GM19035 (cell line): Measurements from ENCODE around the gene CLIC2.

Experiments
- ATAC-seq: cut with Tn5 transposase; IDR thresholded peaks from one replicate; pipeline ENCODE4 v1.9.1; 2021; ENCODE audit not compliant: unreplicated experiment

CLIC2 gene

GRCh38 chrX:155263854-155264628 lies 70.4 kb downstream of the CLIC2 start, which contains the start of gene RAB39B:
Gene RAB39B (minus strand): TSS chrX:155264491. CDS start chrX:155264288, 203 bp downstream.
- ATAC-seq, result peak; percentile 94

DNA sequence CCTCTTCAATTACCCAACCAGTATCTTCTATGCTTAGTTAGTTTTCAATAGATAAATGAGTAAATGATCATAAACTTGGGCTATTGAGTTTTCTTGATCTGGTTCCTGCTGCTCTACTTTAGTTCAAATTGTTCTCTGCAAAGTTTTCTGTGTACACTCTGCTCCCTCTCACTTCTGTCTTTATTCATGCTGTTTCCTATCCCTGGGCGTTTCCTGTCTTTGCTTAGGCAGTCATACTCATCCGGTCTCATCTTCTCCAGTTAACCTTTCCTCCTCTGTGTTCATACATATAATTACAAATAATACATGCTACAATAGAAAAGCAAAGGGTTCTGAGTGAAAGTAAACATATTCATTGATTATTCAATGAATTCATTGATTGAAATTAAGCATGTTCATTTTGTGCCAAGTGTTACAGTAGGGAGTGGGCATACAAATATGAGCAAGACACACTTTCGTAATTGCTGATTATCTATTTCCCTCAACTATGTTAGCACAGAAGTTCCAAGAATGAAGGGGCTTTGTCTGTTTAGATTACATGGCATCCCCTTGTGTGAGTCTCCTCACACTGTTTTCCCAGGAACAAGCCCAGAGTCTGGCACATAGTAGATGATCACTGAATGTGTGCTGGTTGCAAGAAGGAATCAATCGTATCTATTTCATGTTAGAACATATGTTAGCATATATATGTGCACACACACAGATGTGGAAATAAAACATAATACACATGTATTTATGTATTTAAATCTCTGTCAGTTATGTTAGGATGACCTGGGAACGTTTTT lies 71.3 kb downstream of the CLIC2 start:
- ATAC-seq, result peak; percentile 11

GRCh38 chrX:155259752-155260151 lies 74.7 kb downstream of the CLIC2 start:
- no peak for ATAC-seq

GRCh38 chrX:155251391-155251790 lies 83.0 kb downstream of the CLIC2 start:
- ATAC-seq, result no peak

GRCh38 chrX:155247497-155247896 lies 86.9 kb downstream of the CLIC2 start:
- ATAC-seq, result no peak

DNA sequence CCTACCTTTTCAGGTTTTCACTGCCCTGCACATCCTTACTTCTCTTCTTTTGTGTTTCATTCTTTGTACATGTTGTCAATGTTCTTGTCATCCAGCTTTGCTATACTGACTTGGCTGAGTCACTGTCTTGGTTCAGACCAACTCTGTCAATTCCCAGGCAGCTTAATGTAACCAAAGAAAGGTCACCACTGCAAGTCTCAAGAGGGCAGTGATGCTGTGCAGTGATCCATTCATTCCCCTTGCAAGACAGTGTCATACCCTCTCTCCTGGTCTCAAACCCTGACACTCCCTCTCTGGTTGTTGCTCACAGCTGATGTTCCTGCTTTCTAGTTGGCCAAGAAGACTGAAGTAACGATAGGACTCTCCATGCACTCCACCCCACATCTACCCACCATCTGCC lies 87.7 kb downstream of the CLIC2 start:
- ATAC-seq, result no peak

DNA sequence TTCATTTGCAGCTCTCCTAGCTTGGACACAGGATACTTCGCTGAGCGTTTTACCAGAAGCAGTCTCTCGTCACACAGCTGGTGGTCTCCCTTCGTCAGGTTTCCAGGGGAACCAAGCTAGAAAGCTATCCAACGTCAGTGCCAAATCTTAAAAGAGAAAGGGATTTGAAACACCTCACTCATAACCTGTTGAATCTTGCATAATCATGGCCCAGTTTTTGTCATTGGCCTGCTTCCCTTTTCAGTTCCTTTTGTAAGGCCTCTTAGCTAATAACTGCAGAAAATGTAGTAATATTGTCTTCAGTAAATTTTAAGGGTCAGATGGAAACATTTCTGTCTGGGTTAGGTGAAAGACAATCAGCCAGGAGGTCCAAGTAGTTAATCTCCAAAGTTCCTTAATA lies 92.1 kb downstream of the CLIC2 start:
- no peak for ATAC-seq

GRCh38 chrX:155237719-155238118 lies 96.7 kb downstream of the CLIC2 start:
- ATAC-seq, result no peak

GRCh38 chrX:155235891-155236290 lies 98.5 kb downstream of the CLIC2 start:
- no peak for ATAC-seq

- peak; percentile 84 for ATAC-seq
Measured at GRCh38 chrX:155231163-155231562, 103.3 kb downstream of the CLIC2 start.
